ENCODE data around the gene ID2.

The ID2 gene

DNA sequence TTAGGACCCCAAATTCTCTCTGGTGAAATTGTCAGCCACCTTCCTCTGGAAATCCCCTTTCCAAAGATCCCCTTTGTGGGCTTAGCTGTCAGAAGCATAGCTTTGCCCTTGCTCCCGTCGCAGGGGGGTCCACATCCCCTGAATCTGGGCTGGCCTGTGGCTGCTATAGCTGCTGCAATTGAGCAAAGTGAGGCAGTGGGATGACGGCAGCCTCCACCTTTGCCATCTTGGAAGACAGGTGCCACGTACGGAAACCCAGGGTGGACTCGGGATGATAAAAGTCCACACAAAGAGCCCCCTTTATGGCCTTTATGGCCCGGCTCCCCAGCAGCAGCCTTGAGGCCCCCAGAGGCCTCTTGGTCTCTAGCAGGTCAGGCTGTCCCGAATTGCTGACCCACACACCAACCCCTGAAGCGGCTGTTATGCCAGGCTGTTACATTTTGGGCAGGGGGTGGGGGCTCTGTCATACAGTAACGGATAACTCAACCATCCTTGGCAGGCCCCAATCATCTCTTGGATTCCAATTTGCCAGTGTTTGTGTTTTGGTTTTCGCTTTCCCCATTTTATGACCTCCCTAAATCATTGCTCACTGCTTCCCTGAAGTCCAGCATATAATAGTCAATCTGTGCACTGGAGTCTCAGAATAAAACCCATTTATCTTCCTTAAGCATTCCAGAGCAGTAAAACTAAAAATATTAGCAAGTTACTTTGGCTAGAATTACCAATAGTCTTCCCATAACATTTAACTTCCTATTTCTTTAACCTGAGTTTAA, 33.2 kb upstream of the ID2 start:
- TF ChIP-seq, protein P1, sequence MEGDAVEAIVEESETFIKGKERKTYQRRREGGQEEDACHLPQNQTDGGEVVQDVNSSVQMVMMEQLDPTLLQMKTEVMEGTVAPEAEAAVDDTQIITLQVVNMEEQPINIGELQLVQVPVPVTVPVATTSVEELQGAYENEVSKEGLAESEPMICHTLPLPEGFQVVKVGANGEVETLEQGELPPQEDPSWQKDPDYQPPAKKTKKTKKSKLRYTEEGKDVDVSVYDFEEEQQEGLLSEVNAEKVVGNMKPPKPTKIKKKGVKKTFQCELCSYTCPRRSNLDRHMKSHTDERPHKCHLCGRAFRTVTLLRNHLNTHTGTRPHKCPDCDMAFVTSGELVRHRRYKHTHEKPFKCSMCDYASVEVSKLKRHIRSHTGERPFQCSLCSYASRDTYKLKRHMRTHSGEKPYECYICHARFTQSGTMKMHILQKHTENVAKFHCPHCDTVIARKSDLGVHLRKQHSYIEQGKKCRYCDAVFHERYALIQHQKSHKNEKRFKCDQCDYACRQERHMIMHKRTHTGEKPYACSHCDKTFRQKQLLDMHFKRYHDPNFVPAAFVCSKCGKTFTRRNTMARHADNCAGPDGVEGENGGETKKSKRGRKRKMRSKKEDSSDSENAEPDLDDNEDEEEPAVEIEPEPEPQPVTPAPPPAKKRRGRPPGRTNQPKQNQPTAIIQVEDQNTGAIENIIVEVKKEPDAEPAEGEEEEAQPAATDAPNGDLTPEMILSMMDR (IDR thresholded peaks at IDR 0.05) = no peak
- no peak for TF ChIP-seq ZFX (IDR thresholded peaks at IDR 0.05; ENCODE audit: borderline replicate concordance)
- H3K27ac ChIP-seq = no peak overlapping the region

DNA sequence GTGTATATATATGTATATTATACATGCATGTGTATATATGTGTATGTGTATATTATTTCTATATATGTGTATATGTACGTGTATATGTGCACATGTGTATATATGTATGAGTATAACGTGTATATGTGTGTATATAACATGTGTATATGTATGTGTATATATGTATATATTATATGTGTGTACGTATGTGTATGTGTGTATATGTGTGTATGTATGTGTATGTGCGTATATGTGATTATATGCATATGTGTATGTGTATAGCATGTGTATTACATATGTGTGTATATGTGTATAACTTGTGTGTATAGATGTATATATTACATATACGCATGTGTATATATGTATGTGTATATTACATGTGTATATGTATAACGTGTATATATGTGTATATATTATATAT, 32.1 kb upstream of the ID2 start:
- H3K27ac ChIP-seq = no peak overlapping the region
- no peak for TF ChIP-seq ZFX (IDR thresholded peaks at IDR 0.05; ENCODE audit: borderline replicate concordance)
- TF ChIP-seq, protein P1 (IDR thresholded peaks at IDR 0.05) = no peak

DNA sequence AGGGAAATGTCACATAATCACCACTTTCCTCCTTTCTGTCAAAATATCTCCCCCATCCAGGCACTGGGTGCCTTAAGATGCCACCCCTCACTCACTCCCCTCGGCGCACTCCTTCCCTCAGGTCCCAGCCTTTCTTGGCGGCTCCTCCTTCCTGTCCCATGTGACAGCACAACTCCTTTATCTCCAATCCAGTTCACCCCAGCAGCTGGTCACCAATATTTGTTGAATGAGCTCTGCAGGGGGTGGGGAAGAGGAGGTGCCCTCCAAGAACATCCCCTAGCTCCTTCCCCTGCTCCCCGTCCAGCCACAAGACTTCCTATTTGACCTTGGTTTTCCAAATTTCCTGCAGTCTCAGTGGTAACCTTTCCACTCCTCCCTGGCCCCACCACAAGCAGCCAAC, 31.6 kb upstream of the ID2 start:
- TF ChIP-seq ZFX (IDR thresholded peaks at IDR 0.05; ENCODE audit: borderline replicate concordance) = no peak
- TF ChIP-seq, protein P1 (IDR thresholded peaks at IDR 0.05) = no peak
- no peak overlapping the region for H3K27ac ChIP-seq

DNA sequence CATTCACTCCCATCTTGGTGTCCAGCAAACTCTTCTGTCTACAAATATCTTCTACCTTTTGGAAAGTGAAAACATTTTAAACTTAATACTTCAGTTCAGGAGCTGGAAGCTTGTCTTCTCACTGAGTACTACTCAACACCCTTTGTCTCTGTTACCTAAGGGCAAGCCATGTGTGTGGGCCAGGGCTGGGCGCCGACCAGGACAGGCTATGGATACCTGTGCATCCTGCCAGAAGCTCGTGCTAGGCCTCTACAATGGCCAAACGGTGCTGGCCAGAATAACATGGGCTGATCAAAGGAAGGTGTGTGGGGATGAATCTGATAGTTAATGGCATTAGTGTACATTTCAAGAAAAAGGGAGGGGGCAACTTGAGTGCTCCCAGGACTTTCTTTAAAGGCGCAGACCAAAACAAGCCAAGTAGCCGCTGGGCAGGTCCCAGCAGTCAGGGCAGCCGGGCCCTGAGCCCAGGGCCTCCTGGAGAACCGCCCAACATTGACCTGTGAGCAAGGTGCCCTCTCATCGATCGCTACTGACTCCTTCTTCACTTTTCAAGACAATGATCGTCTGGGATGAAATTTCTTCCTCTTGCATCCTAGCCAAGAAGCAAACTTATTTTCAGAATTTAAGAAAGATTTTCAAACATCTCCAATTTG, 29.0 kb upstream of the ID2 start:
- no peak overlapping the region for H3K27ac ChIP-seq
- TF ChIP-seq, protein P1 (IDR thresholded peaks at IDR 0.05) = no peak
- TF ChIP-seq ZFX (IDR thresholded peaks at IDR 0.05; ENCODE audit: borderline replicate concordance) = no peak

DNA sequence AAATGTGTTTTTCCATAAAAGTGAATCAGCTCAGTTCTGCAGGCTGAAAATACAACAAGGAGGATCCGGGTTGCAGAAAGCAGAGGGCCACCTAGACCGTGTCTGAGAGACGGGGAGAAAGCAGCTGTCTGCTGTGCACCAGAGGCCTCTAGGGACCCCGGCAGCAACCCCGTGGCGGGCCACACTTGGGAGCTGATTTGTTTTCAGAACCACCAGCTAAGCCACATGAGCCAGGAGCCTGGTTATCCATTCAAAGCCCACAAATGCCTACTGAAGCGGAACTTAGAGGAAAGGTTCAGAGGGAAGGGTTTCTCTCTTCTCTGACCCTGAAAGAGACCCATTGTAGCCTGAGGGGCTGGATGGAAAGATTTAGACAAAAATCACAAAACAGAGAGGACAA, 28.4 kb upstream of the ID2 start:
- TF ChIP-seq, protein P1 (IDR thresholded peaks at IDR 0.05) = no peak
- no peak for TF ChIP-seq ZFX (IDR thresholded peaks at IDR 0.05; ENCODE audit: borderline replicate concordance)
- H3K27ac ChIP-seq = no peak overlapping the region

DNA sequence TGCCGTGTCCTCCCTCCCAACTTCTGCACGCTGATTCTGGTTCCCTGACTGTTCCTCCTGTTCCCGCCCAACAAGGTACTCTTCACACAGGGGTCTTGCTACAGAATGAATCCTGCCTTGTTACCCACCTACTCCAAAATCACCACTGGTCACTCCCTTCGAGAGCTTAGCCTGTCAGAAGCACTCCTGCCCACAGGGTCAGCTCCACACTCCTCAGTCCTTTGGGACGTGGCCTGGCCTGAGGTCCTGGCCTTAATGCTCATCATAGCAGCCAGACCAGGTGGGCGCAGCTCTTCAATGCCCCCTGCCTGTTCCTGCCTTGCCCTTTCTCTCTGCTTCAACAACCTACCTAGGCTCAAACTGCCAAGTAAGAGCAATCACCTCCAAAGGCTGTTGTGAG, 27.8 kb upstream of the ID2 start:
- H3K27ac ChIP-seq = no peak overlapping the region
- TF ChIP-seq, protein P1 (IDR thresholded peaks at IDR 0.05) = no peak
- no peak for TF ChIP-seq ZFX (IDR thresholded peaks at IDR 0.05; ENCODE audit: borderline replicate concordance)

DNA sequence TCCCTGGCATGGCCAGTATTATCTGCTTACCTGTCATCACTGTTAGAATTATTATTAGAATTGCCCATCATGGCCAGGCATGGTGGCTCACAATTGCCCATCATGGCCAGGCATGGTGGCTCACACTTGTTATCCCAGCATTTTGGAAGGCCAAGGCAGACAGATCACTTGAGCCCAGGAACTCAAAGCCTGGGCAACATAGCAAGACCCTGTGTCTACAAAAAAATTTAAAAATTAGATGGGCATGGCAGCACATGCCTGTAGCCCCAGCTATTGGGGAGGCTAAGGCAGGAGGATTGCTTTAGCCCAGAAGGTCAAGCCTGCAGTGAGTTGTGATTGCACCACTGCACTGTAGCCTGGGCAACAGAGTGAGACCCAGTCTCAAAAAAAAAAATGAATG, 27.4 kb upstream of the ID2 start:
- H3K27ac ChIP-seq = no peak overlapping the region
- no peak for TF ChIP-seq ZFX (IDR thresholded peaks at IDR 0.05; ENCODE audit: borderline replicate concordance)
- TF ChIP-seq, protein P1 (IDR thresholded peaks at IDR 0.05) = no peak

Data from 22Rv1 (cell line).